Astrocyte of the cerebellum (primary cell): ENCODE results near the gene UBR3.

Experiments used
- DNase-seq: peaks from one replicate; pipeline ENCODE4 v3.0.0-alpha.2; 2011; ENCODE audit warnings: low read depth
- H3K4me3 ChIP-seq: 2 replicates; pipeline ENCODE4 v1.5.1; 2011; ENCODE audit warnings: mild to moderate bottlenecking, low read depth, low read length, moderate library complexity
- in situ Hi-C: cut with HindIII; loops from 2 replicates; pipeline ENCODE4 v1.10.0; 2017; ENCODE audit warnings: low sequenced_read_pairs
- TF ChIP-seq, protein P1 (sequence below): IDR thresholded peaks from 2 replicates; pipeline ENCODE4 v1.5.1; 2012; ENCODE audit warnings: low read length, low read depth, moderate library complexity, mild to moderate bottlenecking; ENCODE audit errors: missing control alignments

Gene UBR3

DNA sequence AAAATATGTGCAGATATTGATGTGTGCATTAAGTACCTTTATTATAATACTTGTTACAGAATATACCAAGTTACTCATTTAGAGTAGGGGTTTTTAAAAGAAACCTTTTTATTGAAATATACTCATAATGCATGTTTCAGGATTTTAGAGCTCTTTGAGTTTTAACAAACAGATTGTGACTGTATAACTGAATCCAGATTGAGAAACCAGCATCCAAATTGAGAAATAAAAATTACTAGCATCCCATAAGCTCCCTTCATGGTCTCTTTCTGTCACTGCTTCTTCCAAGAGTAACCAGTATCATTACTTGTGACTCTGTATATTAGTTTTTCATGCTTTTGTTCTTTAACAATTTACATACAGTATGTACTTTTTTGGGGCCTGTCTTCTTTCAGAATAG is 156.9 kb downstream of the UBR3 start:
- in situ Hi-C loops: no loop called here
- H3K4me3 ChIP-seq: no peak overlapping the region

DNA sequence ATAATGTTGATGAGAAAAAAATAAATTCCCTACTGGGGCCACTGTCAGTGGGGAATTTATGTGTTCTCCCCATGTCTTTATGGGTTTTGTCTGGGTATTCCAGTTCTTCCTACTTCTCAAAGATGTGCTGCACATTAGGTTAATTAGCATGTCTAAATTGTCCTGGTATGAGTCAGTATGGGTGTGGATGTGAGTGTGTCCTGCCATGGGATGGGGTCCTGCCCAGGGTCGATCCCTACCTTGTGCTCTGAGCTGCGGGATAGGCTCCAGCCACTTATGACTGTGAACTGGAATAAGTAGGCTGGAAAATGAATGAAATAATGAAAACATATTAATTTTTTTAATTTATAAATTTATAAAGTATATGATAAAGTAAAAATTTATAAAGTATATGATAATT is 167.5 kb downstream of the UBR3 start:
- in situ Hi-C loops: no loop called here
- DNase-seq: no peak
- no peak overlapping the region for H3K4me3 ChIP-seq
- TF ChIP-seq, protein P1, sequence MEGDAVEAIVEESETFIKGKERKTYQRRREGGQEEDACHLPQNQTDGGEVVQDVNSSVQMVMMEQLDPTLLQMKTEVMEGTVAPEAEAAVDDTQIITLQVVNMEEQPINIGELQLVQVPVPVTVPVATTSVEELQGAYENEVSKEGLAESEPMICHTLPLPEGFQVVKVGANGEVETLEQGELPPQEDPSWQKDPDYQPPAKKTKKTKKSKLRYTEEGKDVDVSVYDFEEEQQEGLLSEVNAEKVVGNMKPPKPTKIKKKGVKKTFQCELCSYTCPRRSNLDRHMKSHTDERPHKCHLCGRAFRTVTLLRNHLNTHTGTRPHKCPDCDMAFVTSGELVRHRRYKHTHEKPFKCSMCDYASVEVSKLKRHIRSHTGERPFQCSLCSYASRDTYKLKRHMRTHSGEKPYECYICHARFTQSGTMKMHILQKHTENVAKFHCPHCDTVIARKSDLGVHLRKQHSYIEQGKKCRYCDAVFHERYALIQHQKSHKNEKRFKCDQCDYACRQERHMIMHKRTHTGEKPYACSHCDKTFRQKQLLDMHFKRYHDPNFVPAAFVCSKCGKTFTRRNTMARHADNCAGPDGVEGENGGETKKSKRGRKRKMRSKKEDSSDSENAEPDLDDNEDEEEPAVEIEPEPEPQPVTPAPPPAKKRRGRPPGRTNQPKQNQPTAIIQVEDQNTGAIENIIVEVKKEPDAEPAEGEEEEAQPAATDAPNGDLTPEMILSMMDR: no peak

More for the DNA sequence above, 156.9 kb downstream of the UBR3 start:
- TF ChIP-seq, protein P1: no peak
- no peak for DNase-seq

DNA sequence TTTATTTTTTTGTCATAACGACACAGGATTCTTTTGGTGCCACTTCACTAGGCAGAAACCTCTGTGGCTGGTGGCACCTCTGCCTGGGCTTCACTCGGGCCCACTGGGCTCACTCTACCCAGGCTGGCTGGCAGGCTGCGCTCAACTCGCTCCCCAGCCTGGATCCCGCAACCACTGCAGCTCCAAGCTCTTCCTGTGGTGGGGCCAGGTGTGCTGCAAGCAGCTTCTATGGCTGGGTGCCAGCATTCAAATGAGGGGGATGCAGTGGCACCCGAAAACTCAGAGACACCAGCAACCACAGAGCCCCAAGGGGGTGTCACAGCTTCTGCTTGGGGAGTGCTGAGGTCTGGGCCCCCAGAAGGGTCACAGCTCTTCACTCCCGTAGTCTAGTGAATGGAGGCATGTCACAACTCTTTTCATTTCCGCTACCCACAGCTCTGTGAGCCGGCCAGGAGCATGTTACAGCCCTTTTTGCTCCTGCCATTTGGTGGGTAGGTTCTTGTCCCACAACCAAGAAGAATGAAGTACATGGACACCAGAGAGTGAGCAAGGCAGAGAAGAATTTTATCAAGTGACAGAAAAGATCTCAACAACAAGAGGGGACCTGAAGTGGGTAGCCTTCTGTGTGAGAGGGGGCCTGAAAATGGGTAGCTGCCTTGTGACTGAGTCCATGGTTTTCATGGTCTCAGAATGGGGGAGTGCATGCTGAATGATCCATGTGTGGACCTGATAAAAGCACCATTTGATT is 170.1 kb downstream of the UBR3 start:
- H3K4me3 ChIP-seq: no peak overlapping the region
- in situ Hi-C loops: no loop called here
- no peak for DNase-seq
- TF ChIP-seq, protein P1: no peak

DNA sequence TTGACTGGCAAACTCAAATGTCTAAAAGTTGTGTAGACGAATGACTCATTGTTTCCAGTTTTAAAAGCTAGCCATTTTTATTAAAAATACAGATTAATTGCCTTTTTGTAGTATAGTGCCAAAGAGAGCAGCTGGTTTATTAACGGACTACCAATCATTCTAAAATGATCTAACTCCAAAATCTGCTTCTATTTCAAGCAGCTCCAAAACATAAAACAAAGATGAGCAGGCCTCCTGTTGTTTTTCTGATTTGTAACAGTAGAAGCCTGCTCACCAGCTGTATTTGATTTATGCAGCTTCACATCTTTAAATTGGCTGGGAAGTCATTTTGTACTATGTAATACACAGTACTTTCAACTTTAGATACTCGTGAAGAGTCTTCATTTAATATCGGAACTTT is 171.8 kb downstream of the UBR3 start:
- in situ Hi-C loops: no loop called here
- TF ChIP-seq, protein P1: no peak
- H3K4me3 ChIP-seq: no peak overlapping the region
- DNase-seq: no peak

DNA sequence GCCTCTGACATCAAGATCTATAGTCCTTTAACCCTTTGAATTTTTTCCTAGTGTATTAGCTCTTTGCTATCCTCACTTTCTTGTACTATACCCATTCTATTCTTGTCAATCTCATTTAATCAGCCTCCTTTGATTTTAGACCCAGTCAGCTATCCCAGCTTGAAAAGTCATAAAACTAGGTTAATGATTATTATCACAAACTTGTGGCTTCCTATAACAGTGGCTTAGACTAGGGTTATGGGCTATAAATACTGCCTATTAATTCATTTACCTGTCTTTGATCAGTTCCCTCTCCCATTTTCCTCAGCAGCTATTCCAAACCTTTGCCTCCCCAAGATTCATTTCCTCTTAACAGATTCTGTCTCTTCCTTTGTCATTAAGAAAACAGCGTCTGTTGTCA is 174.8 kb downstream of the UBR3 start:
- in situ Hi-C loops: no loop called here
- DNase-seq: no peak
- TF ChIP-seq, protein P1: no peak

DNA sequence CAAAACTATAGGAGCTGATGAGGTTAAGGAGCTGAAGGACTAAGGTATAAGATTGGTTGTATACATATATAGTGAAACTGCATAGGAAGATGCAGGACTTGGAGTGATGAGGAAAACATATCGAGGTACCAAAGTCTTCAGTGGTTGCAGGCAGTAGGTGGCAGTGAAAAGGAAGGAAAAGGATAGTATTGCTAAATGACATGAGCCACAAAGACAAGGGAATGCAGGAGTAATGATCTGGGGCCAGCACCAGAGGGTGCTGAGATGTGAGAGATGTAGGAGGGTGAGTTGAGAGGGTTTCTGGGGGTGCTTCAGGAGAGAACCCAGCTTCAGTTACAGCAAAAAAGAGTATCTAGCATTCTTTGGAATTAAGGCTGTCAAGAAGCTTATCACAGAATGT is 178.4 kb downstream of the UBR3 start:
- TF ChIP-seq, protein P1: no peak
- DNase-seq: no peak
- no peak overlapping the region for H3K4me3 ChIP-seq
- in situ Hi-C loops: no loop called here

More for the DNA sequence above, 174.8 kb downstream of the UBR3 start:
- no peak overlapping the region for H3K4me3 ChIP-seq
